ENCODE data around the gene FRRS1. TPM values are rescaled to one million over a fixed set of nuclear protein-coding genes. Genes with fewer than 3 reads are reported as not detected.

Gene FRRS1
- total RNA-seq, 1 experiment from 2014 or later: 39.1 TPM

DNA sequence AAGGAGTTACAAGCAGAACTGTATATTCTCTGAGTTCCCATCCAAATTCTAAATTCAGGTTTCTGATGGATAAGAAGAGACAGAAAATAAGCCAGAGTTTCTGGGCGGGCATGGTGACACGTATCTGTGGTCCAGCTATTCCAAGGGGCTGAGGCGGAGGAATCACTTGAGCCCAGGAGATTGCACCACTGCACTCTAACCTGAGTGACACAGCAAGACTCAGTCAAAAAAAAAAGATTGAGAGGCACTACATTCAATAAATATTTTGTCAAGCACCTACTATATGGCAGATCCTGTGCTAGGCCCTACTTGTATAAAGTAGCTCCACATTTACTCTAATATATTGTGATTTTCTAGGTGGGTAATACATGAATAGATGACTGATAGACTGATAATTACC, 6.4 kb upstream of the FRRS1 start:
- no TSS peak for BruUV-seq (replicated peaks)
- Mint-ChIP-seq H3K27ac (ENCODE audit: unreplicated experiment) (no peak overlapping the region), H3K4me3 (ENCODE audit: low read depth, unreplicated experiment) (no peak overlapping the region), H3K36me3 (ENCODE audit: insufficient read depth, unreplicated experiment) (no peaks in the 10 kb centered on the region), H3K9me3 (ENCODE audit: low read depth, unreplicated experiment) (peaks cover 2% of the 10 kb centered on the region), H3K4me1 (ENCODE audit: low read depth, unreplicated experiment) (no peaks in the 10 kb centered on the region), H3K27me3 (ENCODE audit: unreplicated experiment) (no peaks in the 10 kb centered on the region)
- intact Hi-C loops (cut with micrococcal nuclease; ENCODE audit: unreplicated experiment): no loop called here
- no peak for DNase-seq
- TF ChIP-seq, protein P1, sequence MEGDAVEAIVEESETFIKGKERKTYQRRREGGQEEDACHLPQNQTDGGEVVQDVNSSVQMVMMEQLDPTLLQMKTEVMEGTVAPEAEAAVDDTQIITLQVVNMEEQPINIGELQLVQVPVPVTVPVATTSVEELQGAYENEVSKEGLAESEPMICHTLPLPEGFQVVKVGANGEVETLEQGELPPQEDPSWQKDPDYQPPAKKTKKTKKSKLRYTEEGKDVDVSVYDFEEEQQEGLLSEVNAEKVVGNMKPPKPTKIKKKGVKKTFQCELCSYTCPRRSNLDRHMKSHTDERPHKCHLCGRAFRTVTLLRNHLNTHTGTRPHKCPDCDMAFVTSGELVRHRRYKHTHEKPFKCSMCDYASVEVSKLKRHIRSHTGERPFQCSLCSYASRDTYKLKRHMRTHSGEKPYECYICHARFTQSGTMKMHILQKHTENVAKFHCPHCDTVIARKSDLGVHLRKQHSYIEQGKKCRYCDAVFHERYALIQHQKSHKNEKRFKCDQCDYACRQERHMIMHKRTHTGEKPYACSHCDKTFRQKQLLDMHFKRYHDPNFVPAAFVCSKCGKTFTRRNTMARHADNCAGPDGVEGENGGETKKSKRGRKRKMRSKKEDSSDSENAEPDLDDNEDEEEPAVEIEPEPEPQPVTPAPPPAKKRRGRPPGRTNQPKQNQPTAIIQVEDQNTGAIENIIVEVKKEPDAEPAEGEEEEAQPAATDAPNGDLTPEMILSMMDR (IDR thresholded peaks at IDR 0.05; ENCODE audit: unreplicated experiment): no peak
- CTCF ChIA-PET: no interaction called here

DNA sequence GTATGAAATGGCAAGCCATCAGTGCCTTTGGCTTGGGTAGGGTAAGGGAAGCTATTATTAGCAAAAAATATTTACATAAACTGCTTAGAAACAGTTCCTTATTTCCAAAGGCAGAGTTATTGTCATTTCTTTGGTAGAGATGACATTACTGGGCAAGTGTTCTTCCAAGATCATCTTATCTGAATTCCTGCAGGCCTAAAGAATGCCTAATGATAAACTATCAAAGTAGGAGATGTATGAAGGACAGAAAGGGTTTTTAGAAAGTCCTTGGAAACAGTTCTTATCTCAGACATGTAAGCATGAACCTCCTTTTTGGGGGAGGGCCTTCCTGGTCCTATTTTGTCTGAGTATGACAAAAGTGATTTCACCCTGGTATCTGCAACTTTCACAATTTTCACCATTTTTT, 5.1 kb upstream of the FRRS1 start:
- H3K4me3 Mint-ChIP-seq (ENCODE audit: low read depth, unreplicated experiment): no peak overlapping the region
- H3K36me3 Mint-ChIP-seq (ENCODE audit: insufficient read depth, unreplicated experiment): peaks cover 2% of the 10 kb centered on the region
- peaks cover 2% of the 10 kb centered on the region for H3K9me3 Mint-ChIP-seq (ENCODE audit: low read depth, unreplicated experiment)
- H3K27me3 Mint-ChIP-seq (ENCODE audit: unreplicated experiment): no peaks in the 10 kb centered on the region
- H3K4me1 Mint-ChIP-seq (ENCODE audit: low read depth, unreplicated experiment): no peaks in the 10 kb centered on the region
- BruUV-seq (replicated peaks): no TSS peak
- DNase-seq: no peak
- TF ChIP-seq, protein P1 (IDR thresholded peaks at IDR 0.05; ENCODE audit: unreplicated experiment): no peak
- H3K27ac Mint-ChIP-seq (ENCODE audit: unreplicated experiment): no peak overlapping the region
- CTCF ChIA-PET: no interaction called here
- intact Hi-C loops (cut with micrococcal nuclease; ENCODE audit: unreplicated experiment): no loop called here

DNA sequence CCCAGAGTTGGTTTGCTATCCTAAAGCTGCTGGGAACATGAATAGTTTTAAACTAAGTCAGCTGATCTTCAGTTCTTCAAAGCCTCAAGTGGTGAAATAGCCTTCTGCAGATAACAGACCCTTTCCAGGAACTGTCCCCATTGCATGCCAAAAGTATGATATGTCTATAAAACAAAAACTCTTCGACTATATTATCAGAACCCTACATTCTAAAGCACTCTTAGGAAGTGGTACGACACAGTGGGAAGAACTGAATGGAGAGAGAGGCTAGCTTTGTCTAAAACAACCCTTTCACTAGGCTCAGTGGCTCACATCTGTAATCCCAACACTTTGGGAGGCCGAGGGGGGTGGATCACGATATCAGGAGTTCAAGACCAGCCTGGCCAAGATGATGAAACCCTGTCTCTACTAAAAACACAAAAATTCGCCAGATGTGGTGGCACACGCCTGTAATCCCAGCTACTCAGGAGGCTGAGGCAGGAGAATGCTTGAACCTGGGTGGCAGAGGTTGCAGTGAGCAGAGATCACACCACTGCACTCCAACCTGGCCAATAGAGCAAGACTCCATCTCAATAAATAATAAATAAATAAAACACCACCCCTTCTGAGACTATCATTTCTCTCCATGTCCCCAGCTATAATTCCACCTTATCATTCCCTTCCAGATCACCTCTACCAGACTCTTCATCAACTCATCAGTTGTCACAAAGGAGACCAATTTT, 2.2 kb upstream of the FRRS1 start:
- BruUV-seq (replicated peaks): no TSS peak

DNA sequence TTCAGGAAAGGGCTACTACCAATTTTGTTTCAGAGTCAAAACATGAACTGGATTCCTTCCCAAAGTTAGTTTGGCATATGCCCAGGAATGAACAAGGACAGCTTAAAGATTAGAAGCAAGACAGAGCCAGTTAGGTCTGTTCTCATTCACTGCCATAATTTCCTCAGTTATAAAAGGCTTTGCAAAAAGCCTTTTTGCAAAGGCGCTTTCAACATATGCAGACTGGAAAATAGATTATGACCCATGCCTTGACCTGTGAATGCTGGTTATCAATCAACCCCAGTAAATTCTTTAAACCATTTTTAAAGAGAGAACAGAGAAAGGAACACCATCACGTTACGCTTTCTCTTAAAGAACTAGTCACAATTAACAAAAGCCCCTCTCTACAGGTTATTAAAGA, 1.7 kb upstream of the FRRS1 start:
- Mint-ChIP-seq H3K9me3 (ENCODE audit: low read depth, unreplicated experiment) (peaks cover 2% of the 10 kb centered on the region), H3K27ac (ENCODE audit: unreplicated experiment) (no peak overlapping the region), H3K27me3 (ENCODE audit: unreplicated experiment) (no peaks in the 10 kb centered on the region), H3K36me3 (ENCODE audit: insufficient read depth, unreplicated experiment) (peaks cover 22% of the 10 kb centered on the region), H3K4me1 (ENCODE audit: low read depth, unreplicated experiment) (peaks cover 2% of the 10 kb centered on the region), H3K4me3 (ENCODE audit: low read depth, unreplicated experiment) (no peak overlapping the region)
- TF ChIP-seq, protein P1 (IDR thresholded peaks at IDR 0.05; ENCODE audit: unreplicated experiment): no peak
- DNase-seq: no peak
- CTCF ChIA-PET: no interaction called here
- BruUV-seq (replicated peaks): no TSS peak
- intact Hi-C loops (cut with micrococcal nuclease; ENCODE audit: unreplicated experiment): no loop called here

More for the DNA sequence above, 2.2 kb upstream of the FRRS1 start:
- TF ChIP-seq, protein P1 (IDR thresholded peaks at IDR 0.05; ENCODE audit: unreplicated experiment): no peak
- Mint-ChIP-seq H3K9me3 (ENCODE audit: low read depth, unreplicated experiment) (peaks cover 2% of the 10 kb centered on the region), H3K27me3 (ENCODE audit: unreplicated experiment) (no peaks in the 10 kb centered on the region), H3K36me3 (ENCODE audit: insufficient read depth, unreplicated experiment) (peaks cover 22% of the 10 kb centered on the region), H3K4me1 (ENCODE audit: low read depth, unreplicated experiment) (no peaks in the 10 kb centered on the region), H3K27ac (ENCODE audit: unreplicated experiment) (no peak overlapping the region), H3K4me3 (ENCODE audit: low read depth, unreplicated experiment) (no peak overlapping the region)
- no peak for DNase-seq
- intact Hi-C loops (cut with micrococcal nuclease; ENCODE audit: unreplicated experiment): no loop called here
- CTCF ChIA-PET: no interaction called here
